ENCODE results near the gene SPAG5. TPM values are rescaled to one million over a fixed set of nuclear protein-coding genes. Genes with fewer than 3 reads are reported as not detected.

Gene SPAG5
- total and polyA plus RNA-seq, 2 experiments from 2014 or later, result 99.6 to 104 TPM

DNA sequence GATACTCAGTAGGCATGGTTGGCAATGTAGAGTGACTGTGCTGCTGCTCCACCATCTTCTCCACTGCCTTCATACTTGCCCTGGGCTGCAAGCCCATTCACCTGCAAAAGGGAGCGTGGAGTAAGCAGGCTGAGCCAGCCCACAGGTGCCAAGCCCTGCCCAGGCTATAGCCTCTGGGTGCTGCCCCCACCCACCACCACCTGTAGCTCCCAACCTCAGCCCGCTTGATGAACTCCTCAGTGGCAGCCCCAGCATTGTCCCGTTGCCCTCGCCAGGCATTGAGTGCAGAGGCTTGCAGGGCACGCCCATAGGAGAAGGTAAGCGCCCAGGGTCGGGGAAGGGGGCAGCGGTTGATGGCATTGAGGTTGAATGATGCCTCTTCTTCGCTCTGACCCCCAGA lies 25.3 kb downstream of the SPAG5 start (continued):
- no peak for TF ChIP-seq POLR2AphosphoS5 (IDR thresholded peaks at IDR 0.05; ENCODE audit: low read depth)
- TF ChIP-seq EZH2phosphoT487 (IDR thresholded peaks at IDR 0.05; ENCODE audit: unreplicated experiment), result no peak
- TF ChIP-seq, protein P1, sequence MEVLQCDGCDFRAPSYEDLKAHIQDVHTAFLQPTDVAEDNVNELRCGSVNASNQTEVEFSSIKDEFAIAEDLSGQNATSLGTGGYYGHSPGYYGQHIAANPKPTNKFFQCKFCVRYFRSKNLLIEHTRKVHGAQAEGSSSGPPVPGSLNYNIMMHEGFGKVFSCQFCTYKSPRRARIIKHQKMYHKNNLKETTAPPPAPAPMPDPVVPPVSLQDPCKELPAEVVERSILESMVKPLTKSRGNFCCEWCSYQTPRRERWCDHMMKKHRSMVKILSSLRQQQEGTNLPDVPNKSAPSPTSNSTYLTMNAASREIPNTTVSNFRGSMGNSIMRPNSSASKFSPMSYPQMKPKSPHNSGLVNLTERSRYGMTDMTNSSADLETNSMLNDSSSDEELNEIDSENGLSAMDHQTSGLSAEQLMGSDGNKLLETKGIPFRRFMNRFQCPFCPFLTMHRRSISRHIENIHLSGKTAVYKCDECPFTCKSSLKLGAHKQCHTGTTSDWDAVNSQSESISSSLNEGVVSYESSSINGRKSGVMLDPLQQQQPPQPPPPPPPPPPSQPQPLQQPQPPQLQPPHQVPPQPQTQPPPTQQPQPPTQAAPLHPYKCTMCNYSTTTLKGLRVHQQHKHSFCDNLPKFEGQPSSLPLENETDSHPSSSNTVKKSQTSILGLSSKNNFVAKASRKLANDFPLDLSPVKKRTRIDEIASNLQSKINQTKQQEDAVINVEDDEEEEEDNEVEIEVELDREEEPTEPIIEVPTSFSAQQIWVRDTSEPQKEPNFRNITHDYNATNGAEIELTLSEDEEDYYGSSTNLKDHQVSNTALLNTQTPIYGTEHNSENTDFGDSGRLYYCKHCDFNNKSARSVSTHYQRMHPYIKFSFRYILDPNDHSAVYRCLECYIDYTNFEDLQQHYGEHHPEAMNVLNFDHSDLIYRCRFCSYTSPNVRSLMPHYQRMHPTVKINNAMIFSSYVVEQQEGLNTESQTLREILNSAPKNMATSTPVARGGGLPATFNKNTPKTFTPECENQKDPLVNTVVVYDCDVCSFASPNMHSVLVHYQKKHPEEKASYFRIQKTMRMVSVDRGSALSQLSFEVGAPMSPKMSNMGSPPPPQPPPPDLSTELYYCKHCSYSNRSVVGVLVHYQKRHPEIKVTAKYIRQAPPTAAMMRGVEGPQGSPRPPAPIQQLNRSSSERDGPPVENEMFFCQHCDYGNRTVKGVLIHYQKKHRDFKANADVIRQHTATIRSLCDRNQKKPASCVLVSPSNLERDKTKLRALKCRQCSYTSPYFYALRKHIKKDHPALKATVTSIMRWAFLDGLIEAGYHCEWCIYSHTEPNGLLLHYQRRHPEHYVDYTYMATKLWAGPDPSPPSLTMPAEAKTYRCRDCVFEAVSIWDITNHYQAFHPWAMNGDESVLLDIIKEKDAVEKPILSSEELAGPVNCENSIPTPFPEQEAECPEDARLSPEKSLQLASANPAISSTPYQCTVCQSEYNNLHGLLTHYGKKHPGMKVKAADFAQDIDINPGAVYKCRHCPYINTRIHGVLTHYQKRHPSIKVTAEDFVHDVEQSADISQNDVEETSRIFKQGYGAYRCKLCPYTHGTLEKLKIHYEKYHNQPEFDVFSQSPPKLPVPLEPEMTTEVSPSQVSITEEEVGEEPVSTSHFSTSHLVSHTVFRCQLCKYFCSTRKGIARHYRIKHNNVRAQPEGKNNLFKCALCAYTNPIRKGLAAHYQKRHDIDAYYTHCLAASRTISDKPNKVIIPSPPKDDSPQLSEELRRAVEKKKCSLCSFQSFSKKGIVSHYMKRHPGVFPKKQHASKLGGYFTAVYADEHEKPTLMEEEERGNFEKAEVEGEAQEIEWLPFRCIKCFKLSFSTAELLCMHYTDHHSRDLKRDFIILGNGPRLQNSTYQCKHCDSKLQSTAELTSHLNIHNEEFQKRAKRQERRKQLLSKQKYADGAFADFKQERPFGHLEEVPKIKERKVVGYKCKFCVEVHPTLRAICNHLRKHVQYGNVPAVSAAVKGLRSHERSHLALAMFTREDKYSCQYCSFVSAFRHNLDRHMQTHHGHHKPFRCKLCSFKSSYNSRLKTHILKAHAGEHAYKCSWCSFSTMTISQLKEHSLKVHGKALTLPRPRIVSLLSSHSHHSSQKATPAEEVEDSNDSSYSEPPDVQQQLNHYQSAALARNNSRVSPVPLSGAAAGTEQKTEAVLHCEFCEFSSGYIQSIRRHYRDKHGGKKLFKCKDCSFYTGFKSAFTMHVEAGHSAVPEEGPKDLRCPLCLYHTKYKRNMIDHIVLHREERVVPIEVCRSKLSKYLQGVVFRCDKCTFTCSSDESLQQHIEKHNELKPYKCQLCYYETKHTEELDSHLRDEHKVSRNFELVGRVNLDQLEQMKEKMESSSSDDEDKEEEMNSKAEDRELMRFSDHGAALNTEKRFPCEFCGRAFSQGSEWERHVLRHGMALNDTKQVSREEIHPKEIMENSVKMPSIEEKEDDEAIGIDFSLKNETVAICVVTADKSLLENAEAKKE (CRISPR knock-in tag; IDR thresholded peaks at IDR 0.05), result no peak
- TF ChIP-seq EZH2 (IDR thresholded peaks at IDR 0.05; ENCODE audit: low read depth, unreplicated experiment), result no peak
- TF ChIP-seq ZNF114 (CRISPR knock-in tag; IDR thresholded peaks at IDR 0.05), result no peak

- no peak overlapping the region; the same call in 2 of the 3 replicates for H3K4me3 Mint-ChIP-seq
- Histone ChIP-seq H3K4me1 (ENCODE audit: insufficient read depth) (peaks cover 31% of the 10 kb centered on the region), H3K9me2 (ENCODE audit: insufficient read depth) (no peaks in the 10 kb centered on the region), H3K27me3 (ENCODE audit: insufficient read depth) (peaks cover 4% of the 10 kb centered on the region; the same call in 1 of the 2 replicates), H4K20me1 (replicated peaks; ENCODE audit: insufficient read depth) (peaks cover 3% of the 10 kb centered on the region), H3K4me2 (no peak overlapping the region), H3K79me2 (replicated peaks; ENCODE audit: insufficient read depth) (peaks cover 28% of the 10 kb centered on the region), H3K36me3 (ENCODE audit: insufficient read depth) (peaks cover 5% of the 10 kb centered on the region), H3K27ac (ENCODE audit: low read depth) (no peak overlapping the region), H3K4me3 (no peak overlapping the region), H2AFZ (no peak overlapping the region), H3F3A (replicated peaks; ENCODE audit: low read depth) (peaks cover 13% of the 10 kb centered on the region)
- H3K36me3 Mint-ChIP-seq (ENCODE audit: low read depth), result peaks cover 20% of the 10 kb centered on the region
- peaks cover 35% of the 10 kb centered on the region for H3K4me1 Mint-ChIP-seq
- no peak for ATAC-seq
- no peaks in the 10 kb centered on the region for H3K9me3 Mint-ChIP-seq
- H3K27me3 Mint-ChIP-seq (ENCODE audit: insufficient read depth, low read depth, poor library complexity), result peaks cover 17% of the 10 kb centered on the region
- no peak overlapping the region for H3K27ac Mint-ChIP-seq
- DNase-seq (ENCODE audit: low spot score), result no peak
- TF ChIP-seq, protein P1 (CRISPR knock-in tag; IDR thresholded peaks at IDR 0.05), result no peak
- TF ChIP-seq, protein P2, sequence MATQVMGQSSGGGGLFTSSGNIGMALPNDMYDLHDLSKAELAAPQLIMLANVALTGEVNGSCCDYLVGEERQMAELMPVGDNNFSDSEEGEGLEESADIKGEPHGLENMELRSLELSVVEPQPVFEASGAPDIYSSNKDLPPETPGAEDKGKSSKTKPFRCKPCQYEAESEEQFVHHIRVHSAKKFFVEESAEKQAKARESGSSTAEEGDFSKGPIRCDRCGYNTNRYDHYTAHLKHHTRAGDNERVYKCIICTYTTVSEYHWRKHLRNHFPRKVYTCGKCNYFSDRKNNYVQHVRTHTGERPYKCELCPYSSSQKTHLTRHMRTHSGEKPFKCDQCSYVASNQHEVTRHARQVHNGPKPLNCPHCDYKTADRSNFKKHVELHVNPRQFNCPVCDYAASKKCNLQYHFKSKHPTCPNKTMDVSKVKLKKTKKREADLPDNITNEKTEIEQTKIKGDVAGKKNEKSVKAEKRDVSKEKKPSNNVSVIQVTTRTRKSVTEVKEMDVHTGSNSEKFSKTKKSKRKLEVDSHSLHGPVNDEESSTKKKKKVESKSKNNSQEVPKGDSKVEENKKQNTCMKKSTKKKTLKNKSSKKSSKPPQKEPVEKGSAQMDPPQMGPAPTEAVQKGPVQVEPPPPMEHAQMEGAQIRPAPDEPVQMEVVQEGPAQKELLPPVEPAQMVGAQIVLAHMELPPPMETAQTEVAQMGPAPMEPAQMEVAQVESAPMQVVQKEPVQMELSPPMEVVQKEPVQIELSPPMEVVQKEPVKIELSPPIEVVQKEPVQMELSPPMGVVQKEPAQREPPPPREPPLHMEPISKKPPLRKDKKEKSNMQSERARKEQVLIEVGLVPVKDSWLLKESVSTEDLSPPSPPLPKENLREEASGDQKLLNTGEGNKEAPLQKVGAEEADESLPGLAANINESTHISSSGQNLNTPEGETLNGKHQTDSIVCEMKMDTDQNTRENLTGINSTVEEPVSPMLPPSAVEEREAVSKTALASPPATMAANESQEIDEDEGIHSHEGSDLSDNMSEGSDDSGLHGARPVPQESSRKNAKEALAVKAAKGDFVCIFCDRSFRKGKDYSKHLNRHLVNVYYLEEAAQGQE (IDR thresholded peaks at IDR 0.05; ENCODE audit: unreplicated experiment), result no peak
Measured at GRCh38 chr17:28573040-28573380, 25.8 kb downstream of the SPAG5 start.

All from GM23338 (cell line).